GM12878 (cell line): Measurements from ENCODE around the gene MLEC. TPM values are rescaled to one million over a fixed set of nuclear protein-coding genes. Genes with fewer than 3 reads are reported as not detected.

Experiments used
- ATAC-seq: fragments of 200-7000 bp; cut with Tn5 transposase; 3 replicates; pipeline ENCODE4 v1.9.1; 2020; ENCODE audit warnings: mild to moderate bottlenecking, moderate library complexity
- BruUV-seq: library from RNA; stranded (reverse); fragments of 400-500 nt; replicated peaks from 2 replicates; lab custom pipeline; 2021; lab: Mats Ljungman, UMichigan
- CTCF ChIA-PET: fragments of 300-600 bp; sonication (Branson Sonifier 250); formaldehyde crosslinking; extraction: SDS; loops from one replicate; lab custom pipeline; 2021; ENCODE audit warnings: inconsistent platforms; lab: Yijun Ruan, JAX
- POLR2A ChIA-PET: fragments of 350-600 bp; formaldehyde crosslinking; extraction: SDS; loops from one replicate; lab custom pipeline; 2021; ENCODE audit warnings: inconsistent platforms; lab: Charles Lee
- RAD21 ChIA-PET: fragments of 300-600 bp; sonication (Branson Sonifier 250); formaldehyde crosslinking; loops from one replicate; lab custom pipeline; 2023; ENCODE audit warnings: antibody characterized with exemption; ENCODE audit not compliant: unreplicated experiment; lab: Charles Lee
- SMC1A ChIA-PET: fragments of 300-600 bp; sonication (Branson Sonifier 250); formaldehyde crosslinking; loops from one replicate; lab custom pipeline; 2023; ENCODE audit not compliant: unreplicated experiment, uncharacterized antibody; lab: Charles Lee
- DNase-seq: peaks from one replicate; pipeline ENCODE4 v3.0.0-alpha.2; 2011; ENCODE audit warnings: low read depth, low spot score
- FAIRE-seq: peaks from 3 replicates; lab custom pipeline; 2011; peaks lifted over from hg19 to GRCh38; lab: Jason Lieb, UNC
- H2AFZ ChIP-seq: 2 replicates; pipeline ENCODE4 v1.6.0; 2011; ENCODE audit warnings: low read depth, low read length, control low read depth; ENCODE audit not compliant: control insufficient read depth
- H3K27ac ChIP-seq: 2 replicates; pipeline ENCODE4 v1.5.1; 2011; ENCODE audit warnings: control low read depth; ENCODE audit not compliant: control insufficient read depth, insufficient read depth
- H3K27me3 ChIP-seq, 2 experiments: replicated peaks in 1 of 2; 2 replicates each; pipeline versions ENCODE4 v1.6.0 to v1.6.1; 2011; ENCODE audit warnings: low read length in 1 of 2; ENCODE audit not compliant: control insufficient read depth in 2 of 2, insufficient read depth in 2 of 2
- H3K36me3 ChIP-seq, 2 experiments: 2 replicates each; pipeline ENCODE4 v1.5.1; 2011; ENCODE audit warnings: low read length in 1 of 2; ENCODE audit not compliant: control insufficient read depth in 2 of 2, insufficient read depth in 2 of 2
- H3K4me1 ChIP-seq: 2 replicates; pipeline ENCODE4 v1.6.1; 2011; ENCODE audit warnings: mild to moderate bottlenecking, low read length, moderate library complexity, mixed read lengths; ENCODE audit not compliant: control insufficient read depth, insufficient read depth
- H3K4me2 ChIP-seq: 2 replicates; pipeline ENCODE4 v1.6.0; 2011; ENCODE audit warnings: control low read depth; ENCODE audit not compliant: control insufficient read depth, insufficient read depth
- H3K4me3 ChIP-seq: fragments of 200-600 bp; sonication (generic); 2 replicates; pipeline ENCODE4 v1.5.1; 2016
- H3K79me2 ChIP-seq: 2 replicates; pipeline ENCODE4 v1.6.0; 2011; ENCODE audit warnings: low read length; ENCODE audit not compliant: control insufficient read depth, insufficient read depth
- H3K9ac ChIP-seq: 2 replicates; pipeline ENCODE4 v1.8.0; 2011; ENCODE audit warnings: low read length, control low read depth, mixed read lengths; ENCODE audit not compliant: control insufficient read depth, insufficient read depth
- H3K9me3 ChIP-seq: replicated peaks from 3 replicates; pipeline ENCODE4 v1.5.1; 2011; ENCODE audit warnings: mild to moderate bottlenecking, low read length; ENCODE audit not compliant: control insufficient read depth, insufficient read depth
- H4K20me1 ChIP-seq: 2 replicates; pipeline ENCODE4 v1.6.0; 2011; ENCODE audit not compliant: control insufficient read depth, insufficient read depth
- ATF7 ChIP-seq: fragments of 450-650 bp; IDR thresholded peaks from 2 replicates; pipeline ENCODE4 v1.6.1; 2016; ENCODE audit warnings: low read depth, mild to moderate bottlenecking
- BRCA1 ChIP-seq: IDR thresholded peaks from 2 replicates; pipeline ENCODE4 v1.6.1; 2011; ENCODE audit warnings: low read depth, low read length, improper control_type of control experiment
- CEBPB ChIP-seq, 2 experiments: fragments of 150-350 bp in 1 of 2; IDR thresholded peaks; 2 replicates each; pipeline ENCODE4 v1.6.1; 2012 to 2014; ENCODE audit warnings: low read depth in 2 of 2, low read length in 2 of 2, borderline replicate concordance in 1 of 2, inconsistent platforms in 1 of 2
- CHD1 ChIP-seq: IDR thresholded peaks from 2 replicates; pipeline ENCODE4 v1.6.1; 2012; ENCODE audit warnings: low read depth, low read length, improper control_type of control experiment
- FOS ChIP-seq: IDR thresholded peaks from 3 replicates; pipeline ENCODE4 v1.6.1; 2011; ENCODE audit warnings: borderline replicate concordance; ENCODE audit not compliant: insufficient read length; ENCODE audit errors: extremely low read depth
- GABPA ChIP-seq: IDR thresholded peaks from 2 replicates; pipeline ENCODE4 v1.6.1; 2014; ENCODE audit warnings: antibody characterized with exemption, low read depth, mild to moderate bottlenecking, inconsistent platforms
- MYB ChIP-seq: fragments of 150-350 bp; IDR thresholded peaks from 2 replicates; pipeline ENCODE4 v1.6.1; 2014; ENCODE audit warnings: mild to moderate bottlenecking, low read depth, low read length, borderline replicate concordance
- RAD21 ChIP-seq: IDR thresholded peaks from 2 replicates; pipeline ENCODE4 v1.6.1; 2011; ENCODE audit warnings: mild to moderate bottlenecking, low read depth, low read length, moderate library complexity; ENCODE audit not compliant: insufficient read depth
- SPI1 ChIP-seq: IDR thresholded peaks from 2 replicates; pipeline ENCODE4 v1.6.1; 2011; ENCODE audit warnings: low read depth, mild to moderate bottlenecking, low read length, moderate library complexity, borderline replicate concordance; ENCODE audit not compliant: insufficient read depth
- SRF ChIP-seq, 2 experiments: IDR thresholded peaks; 2 replicates each; pipeline ENCODE4 v1.6.1; 2011; ENCODE audit warnings: low read depth in 2 of 2, low read length in 2 of 2, mild to moderate bottlenecking in 1 of 2, moderate library complexity in 1 of 2
- WGBS: methylation state at CpG from one replicate; pipeline ENCODE4 v1.1.6; 2016; ENCODE audit warnings: low lambda C conversion rate; ENCODE audit not compliant: insufficient replicate concordance, insufficient coverage; ENCODE audit errors: missing lambda C conversion rate; 5-methylcytosine and 5-hydroxymethylcytosine counted together
- in situ Hi-C: fragments of 300-500 bp; cut with MboI; formaldehyde crosslinking; loops from 9 replicates; pipeline ENCODE4 v1.14.3; 2018; ENCODE audit warnings: mixed read lengths
- intact Hi-C: fragments of 100-400 bp; cut with micrococcal nuclease; formaldehyde crosslinking; loops from one replicate; pipeline ENCODE4 v1.14.2; 2022; ENCODE audit not compliant: unreplicated experiment
- polyA plus RNA-seq, 11 experiments: library from polyadenylated mRNA; depleted of rRNA in 4 of 11; unstranded in 6 of 11; stranded (reverse) in 5 of 11; fragments of >200 nt; fragmentation: Nextera tagmentation in 4 of 11; fragmentation: Illumina TruSeq in 1 of 11; extraction: Ambion mirVana in 4 of 11; extraction: Trizol in 1 of 11; gene quantifications; 1 replicate in 1 of 11; 2 replicates in 10 of 11; pipeline versions ENCODE4 v1.2.1 to v1.2.3, GENCODE V29; 2011 to 2016; ENCODE audit warnings: inconsistent platforms in 2 of 11, missing spikeins in 2 of 11, low read depth in 1 of 11
- total RNA-seq, 4 experiments: library from RNA; depleted of rRNA in 3 of 4; stranded (reverse); fragments of >200 nt in 3 of 4; fragmentation: Illumina TruSeq in 1 of 4; extraction: Trizol in 1 of 4; gene quantifications; 2 replicates each; pipeline versions ENCODE4 v1.2.1 to v1.2.3, GENCODE V29; 2013 to 2021

The MLEC gene
- total and polyA plus RNA-seq, 10 of the 15 experiments (the other 5 are each of a cell fraction or from before 2014, with no cell fraction given) = 26.7 to 172 (median 103) TPM

GRCh38 chr12:120656008-120656407 lies 30.9 kb upstream of the MLEC start:
- intact Hi-C loops (no loop called here), in situ Hi-C loops (no loop called here)
- Histone ChIP-seq H3K27me3 (no peaks in the 10 kb centered on the region), H3K36me3 (no peaks in the 10 kb centered on the region), H3K79me2 (no peaks in the 10 kb centered on the region), H3K27ac (no peak overlapping the region), H3K4me3 (no peak overlapping the region), H2AFZ (no peak overlapping the region), H3K9ac (no peak overlapping the region), H3K4me1 (no peaks in the 10 kb centered on the region; the same call in 1 of the 2 replicates), H3K4me2 (no peak overlapping the region), H4K20me1 (no peaks in the 10 kb centered on the region), H3K9me3 (no peaks in the 10 kb centered on the region)
- TF ChIP-seq FOS (no peak), SPI1 (no peak), RAD21 (no peak), GABPA (no peak), CHD1 (no peak)
- BruUV-seq = no TSS peak
- ChIA-PET SMC1A (interaction anchor here (2.4 kb wide), 1 partner anchor 8 kb away, joined by 22 read pairs; no protein-coding TSS in a partner anchor), POLR2A (no interaction called here), RAD21 (no interaction called here), CTCF (interaction anchor here (0.6 to 6.2 kb wide), 3 partner anchors 8 to 904 kb away, joined by 3 to 74 read pairs (median 4); no protein-coding TSS in a partner anchor)
- no peak for DNase-seq
- ATAC-seq = no peak
- WGBS = 94% methylated on average over 14 of the region's 14 CpGs
- no peak for FAIRE-seq

- no peaks in the 10 kb centered on the region for H3K9me3 ChIP-seq
- H4K20me1 ChIP-seq = no peaks in the 10 kb centered on the region
- no peak overlapping the region for H3K9ac ChIP-seq
- WGBS = 70% methylated on average over 22 of the region's 22 CpGs
- H3K36me3 ChIP-seq = no peaks in the 10 kb centered on the region
- TF ChIP-seq ATF7 (no peak), SRF (IDR thresholded peaks at IDR 0.05; ENCODE audit: low read depth in 2 of 2, low read length in 2 of 2) (no peak), MYB (no peak), CEBPB (IDR thresholded peaks at IDR 0.05; ENCODE audit: borderline replicate concordance in 1 of 2, low read depth in 2 of 2, low read length in 2 of 2) (no peak), BRCA1 (no peak)
- TF ChIP-seq, all 136 proteins: peak for 0
- CTCF ChIA-PET = interaction anchor here (1.0 to 6.2 kb wide), 4 partner anchors 11 to 313 kb away, joined by 3 to 74 read pairs (median 4); no protein-coding TSS in a partner anchor
- Histone ChIP-seq H3K79me2 (no peaks in the 10 kb centered on the region), H2AFZ (no peak overlapping the region), H3K4me3 (no peak overlapping the region), H3K4me1 (peaks cover 6% of the 10 kb centered on the region), H3K4me2 (no peak overlapping the region), H3K27me3 (no peaks in the 10 kb centered on the region), H3K27ac (no peak overlapping the region)
- no peak for DNase-seq
- intact Hi-C loops (no loop called here), in situ Hi-C loops (no loop called here)
- no peak for ATAC-seq
- POLR2A ChIA-PET = interaction anchor here (0.6 to 1.9 kb wide), 4 partner anchors 9 to 165 kb away, joined by 3 to 4 read pairs (median 4); no protein-coding TSS in a partner anchor
- FAIRE-seq = no peak
- SMC1A ChIA-PET = interaction anchor here (1.2 to 2.4 kb wide), 4 partner anchors 10 to 20 kb away, joined by 3 to 22 read pairs (median 6); no protein-coding TSS in a partner anchor
- no TSS peak for BruUV-seq
- RAD21 ChIA-PET = interaction anchor here (1.7 to 3.2 kb wide), 2 partner anchors 10 to 12 kb away, joined by 5 to 17 read pairs; no protein-coding TSS in a partner anchor
Measured at GRCh38 chr12:120658286-120659150, 28.4 kb upstream of the MLEC start.
